BE2C (cell line): ENCODE results near the gene ZC2HC1C.

ENCODE experiments used
- DNase-seq: peaks from one replicate; pipeline ENCODE4 v3.0.0-alpha.2; 2020
- H3K27me3 ChIP-seq: fragments of 250-450 bp; sonication (Bioruptor Pico); 2 replicates; pipeline ENCODE4 v1.5.1; 2020; ENCODE audit warnings: mild to moderate bottlenecking
- H3K36me3 ChIP-seq: fragments of 250-450 bp; sonication (Bioruptor Pico); 2 replicates; pipeline ENCODE4 v1.5.1; 2020; ENCODE audit warnings: mild to moderate bottlenecking
- H3K4me1 ChIP-seq: fragments of 250-450 bp; sonication (Bioruptor Pico); 2 replicates; pipeline ENCODE4 v1.5.1; 2020
- H3K4me3 ChIP-seq: 2 replicates; pipeline ENCODE4 v1.5.1; 2011; ENCODE audit warnings: low read depth, low read length
- H3K9me3 ChIP-seq: fragments of 250-450 bp; sonication (Bioruptor Pico); 2 replicates; pipeline ENCODE4 v1.5.1; 2020
- TF ChIP-seq, protein P1 (sequence below): IDR thresholded peaks from 2 replicates; pipeline ENCODE4 v1.5.1; 2012; ENCODE audit warnings: mild to moderate bottlenecking, low read depth, low read length

Gene ZC2HC1C

DNA sequence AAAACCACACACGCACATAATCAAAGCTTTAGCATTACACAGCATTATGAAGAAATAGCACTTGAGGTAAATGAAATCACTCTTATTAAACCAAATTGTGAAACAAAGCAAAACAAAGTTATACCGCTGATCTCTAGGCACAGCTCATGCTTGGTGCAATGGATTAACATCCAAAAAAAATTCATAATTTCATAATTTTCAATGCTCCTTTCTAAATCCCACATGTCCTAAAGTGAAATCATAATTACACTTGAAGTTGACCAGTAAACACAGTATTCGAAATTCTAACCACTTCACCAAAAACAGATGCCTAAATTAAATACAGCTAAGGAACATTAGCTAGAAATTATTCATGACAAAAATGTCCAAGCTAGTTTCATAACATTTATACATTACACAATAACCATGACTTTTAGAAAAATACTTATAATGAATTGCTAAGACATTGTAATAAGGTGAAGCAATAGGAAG, 19.7 kb upstream of the ZC2HC1C start:
- H3K27me3 ChIP-seq, result no peaks in the 10 kb centered on the region
- TF ChIP-seq, protein P1, sequence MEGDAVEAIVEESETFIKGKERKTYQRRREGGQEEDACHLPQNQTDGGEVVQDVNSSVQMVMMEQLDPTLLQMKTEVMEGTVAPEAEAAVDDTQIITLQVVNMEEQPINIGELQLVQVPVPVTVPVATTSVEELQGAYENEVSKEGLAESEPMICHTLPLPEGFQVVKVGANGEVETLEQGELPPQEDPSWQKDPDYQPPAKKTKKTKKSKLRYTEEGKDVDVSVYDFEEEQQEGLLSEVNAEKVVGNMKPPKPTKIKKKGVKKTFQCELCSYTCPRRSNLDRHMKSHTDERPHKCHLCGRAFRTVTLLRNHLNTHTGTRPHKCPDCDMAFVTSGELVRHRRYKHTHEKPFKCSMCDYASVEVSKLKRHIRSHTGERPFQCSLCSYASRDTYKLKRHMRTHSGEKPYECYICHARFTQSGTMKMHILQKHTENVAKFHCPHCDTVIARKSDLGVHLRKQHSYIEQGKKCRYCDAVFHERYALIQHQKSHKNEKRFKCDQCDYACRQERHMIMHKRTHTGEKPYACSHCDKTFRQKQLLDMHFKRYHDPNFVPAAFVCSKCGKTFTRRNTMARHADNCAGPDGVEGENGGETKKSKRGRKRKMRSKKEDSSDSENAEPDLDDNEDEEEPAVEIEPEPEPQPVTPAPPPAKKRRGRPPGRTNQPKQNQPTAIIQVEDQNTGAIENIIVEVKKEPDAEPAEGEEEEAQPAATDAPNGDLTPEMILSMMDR, result no peak
- H3K4me1 ChIP-seq, result peaks cover 9% of the 10 kb centered on the region
- no peak for DNase-seq
- no peaks in the 10 kb centered on the region for H3K9me3 ChIP-seq
- H3K36me3 ChIP-seq, result peaks cover 4% of the 10 kb centered on the region; the same call in 1 of the 2 replicates
- H3K4me3 ChIP-seq, result no peak overlapping the region

DNA sequence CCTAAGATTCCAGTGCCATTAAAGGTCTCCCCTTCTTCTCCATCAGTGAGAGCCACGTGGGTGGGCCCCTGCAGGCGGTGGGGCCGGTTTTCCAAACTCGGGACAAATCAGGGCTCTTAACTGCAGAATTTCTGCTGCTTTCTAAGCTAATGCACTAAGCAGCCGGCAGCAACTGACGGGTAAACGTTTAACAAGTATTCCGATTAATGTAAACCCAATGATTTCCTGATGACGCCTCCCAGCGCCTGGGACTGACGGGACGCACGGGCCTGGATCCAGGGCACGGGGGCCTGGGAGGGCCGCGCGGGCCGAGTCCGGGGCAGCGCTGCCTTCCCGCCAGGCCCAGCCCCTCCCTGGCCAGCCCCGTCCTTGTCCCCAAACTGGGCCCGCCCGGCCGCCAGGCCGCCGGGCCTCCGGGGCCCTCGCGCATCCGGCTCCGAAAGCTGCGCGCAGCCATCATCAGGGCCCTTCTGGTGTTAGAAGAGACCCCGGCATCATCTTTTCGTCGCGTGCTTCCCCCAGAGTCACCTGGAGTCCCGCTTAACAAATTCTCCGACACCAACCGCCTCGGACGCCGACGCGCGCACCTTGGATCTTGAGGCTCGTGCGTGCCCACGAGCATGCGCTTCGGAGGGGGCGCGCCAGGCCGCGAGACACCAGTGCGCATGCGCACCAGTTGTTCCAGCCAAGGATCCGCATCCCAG, 18.4 kb upstream of the ZC2HC1C start, which contains the start of gene MLH3:
TSS of gene MLH3 (minus strand) at position 616 of the 704 bp plus-strand sequence. CDS start 1,812 bp downstream, outside the sequence.
- peak within 1 kb of the TSS; percentile 72 for H3K4me3 ChIP-seq
- peaks cover 9% of the 10 kb centered on the region for H3K4me1 ChIP-seq
- peaks cover 6% of the 10 kb centered on the region for H3K36me3 ChIP-seq
- no peaks in the 10 kb centered on the region for H3K9me3 ChIP-seq
- no peaks in the 10 kb centered on the region for H3K27me3 ChIP-seq
- TF ChIP-seq, protein P1, result no peak
- DNase-seq, result peak; percentile 86

DNA sequence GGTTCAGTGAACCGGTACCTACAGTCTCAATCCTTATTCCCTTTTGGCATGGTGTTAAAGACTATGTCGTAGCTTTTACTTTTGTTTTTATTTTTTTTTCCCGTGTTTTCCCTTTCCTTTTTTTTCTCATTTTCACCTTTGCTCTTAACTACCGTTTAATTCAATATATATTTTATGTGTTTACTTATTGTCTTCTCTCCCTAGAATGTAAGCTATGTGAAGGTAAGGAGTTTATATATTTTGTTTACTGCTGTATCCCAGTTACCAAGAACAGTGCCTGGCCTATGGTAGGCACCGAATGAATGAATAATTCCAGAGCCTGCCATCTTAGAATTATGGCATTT, 17.9 kb upstream of the ZC2HC1C start:
- peaks cover 6% of the 10 kb centered on the region for H3K36me3 ChIP-seq
- H3K27me3 ChIP-seq, result no peaks in the 10 kb centered on the region
- H3K9me3 ChIP-seq, result no peaks in the 10 kb centered on the region
- H3K4me3 ChIP-seq, result peak overlapping the region; percentile 72
- peaks cover 9% of the 10 kb centered on the region for H3K4me1 ChIP-seq
- DNase-seq, result no peak
- TF ChIP-seq, protein P1, result no peak

DNA sequence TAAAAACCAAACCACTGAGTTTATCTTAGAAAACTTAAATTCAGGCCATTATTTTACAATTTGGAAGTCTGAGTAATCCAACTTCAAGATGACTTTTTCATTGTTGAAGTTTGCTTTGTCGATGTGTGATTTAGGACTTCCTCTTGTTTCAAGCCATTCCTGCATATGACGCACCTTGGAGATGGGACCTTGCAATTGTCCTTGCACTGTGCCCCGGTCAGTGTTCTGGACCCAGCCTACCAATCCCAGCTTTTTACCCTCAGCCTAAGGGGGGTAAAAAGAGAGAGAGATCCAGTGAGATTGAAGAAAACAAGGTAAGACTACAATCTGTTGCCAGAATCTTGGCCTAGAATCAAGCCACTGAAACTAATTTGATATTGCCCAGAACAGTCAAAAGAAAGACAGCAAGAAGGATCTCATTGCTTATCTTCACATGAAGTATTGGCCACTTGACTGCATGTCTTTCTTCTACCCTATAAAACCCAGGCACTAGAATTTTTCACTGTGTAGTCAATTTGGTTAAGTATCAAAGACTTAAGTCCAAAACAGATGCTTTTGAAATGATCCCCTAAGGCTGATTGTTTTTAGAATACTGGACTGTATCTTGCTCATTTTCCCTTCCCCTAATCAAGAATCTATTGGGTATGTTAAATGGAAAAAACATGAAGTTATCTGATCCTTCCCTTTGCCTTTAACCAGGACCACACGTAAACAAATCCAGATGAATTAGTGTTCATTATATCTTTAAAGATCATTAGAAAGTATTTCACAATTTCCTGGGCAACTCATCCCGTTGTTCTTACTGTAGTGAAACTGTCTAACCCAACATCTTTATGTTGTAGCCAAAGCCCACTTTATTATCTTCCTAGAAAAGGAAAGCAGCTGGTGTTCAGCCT, 15.8 kb upstream of the ZC2HC1C start:
- Histone ChIP-seq H3K4me1 (peaks cover 9% of the 10 kb centered on the region), H3K9me3 (no peaks in the 10 kb centered on the region), H3K36me3 (peaks cover 6% of the 10 kb centered on the region), H3K4me3 (no peak overlapping the region), H3K27me3 (no peaks in the 10 kb centered on the region)
- TF ChIP-seq, protein P1, result no peak
- DNase-seq, result no peak

DNA sequence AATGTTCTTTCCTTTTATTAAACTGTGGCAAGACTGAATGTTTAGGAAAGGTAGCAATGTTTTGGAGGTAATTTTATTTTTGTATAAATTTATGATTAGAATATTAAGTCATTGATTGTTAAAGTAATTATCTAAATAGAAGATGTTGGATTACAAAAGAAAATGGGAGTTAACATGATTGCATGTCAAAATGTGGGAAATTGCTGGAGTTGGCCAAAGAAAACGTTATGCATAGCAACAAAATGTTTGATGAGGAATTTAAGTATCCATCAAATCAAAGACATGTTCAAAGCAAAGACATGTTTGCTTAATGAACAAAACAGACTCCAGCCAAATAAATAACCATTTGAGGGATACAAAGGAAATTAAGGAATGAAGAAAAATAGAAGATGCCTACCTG, 15.0 kb upstream of the ZC2HC1C start:
- no peak for DNase-seq
- TF ChIP-seq, protein P1, result no peak
- Histone ChIP-seq H3K27me3 (no peaks in the 10 kb centered on the region), H3K4me3 (no peak overlapping the region), H3K9me3 (no peaks in the 10 kb centered on the region), H3K4me1 (peaks cover 9% of the 10 kb centered on the region), H3K36me3 (peaks cover 2% of the 10 kb centered on the region)
